ENCODE data around the gene CDH13.

CDH13 gene

DNA sequence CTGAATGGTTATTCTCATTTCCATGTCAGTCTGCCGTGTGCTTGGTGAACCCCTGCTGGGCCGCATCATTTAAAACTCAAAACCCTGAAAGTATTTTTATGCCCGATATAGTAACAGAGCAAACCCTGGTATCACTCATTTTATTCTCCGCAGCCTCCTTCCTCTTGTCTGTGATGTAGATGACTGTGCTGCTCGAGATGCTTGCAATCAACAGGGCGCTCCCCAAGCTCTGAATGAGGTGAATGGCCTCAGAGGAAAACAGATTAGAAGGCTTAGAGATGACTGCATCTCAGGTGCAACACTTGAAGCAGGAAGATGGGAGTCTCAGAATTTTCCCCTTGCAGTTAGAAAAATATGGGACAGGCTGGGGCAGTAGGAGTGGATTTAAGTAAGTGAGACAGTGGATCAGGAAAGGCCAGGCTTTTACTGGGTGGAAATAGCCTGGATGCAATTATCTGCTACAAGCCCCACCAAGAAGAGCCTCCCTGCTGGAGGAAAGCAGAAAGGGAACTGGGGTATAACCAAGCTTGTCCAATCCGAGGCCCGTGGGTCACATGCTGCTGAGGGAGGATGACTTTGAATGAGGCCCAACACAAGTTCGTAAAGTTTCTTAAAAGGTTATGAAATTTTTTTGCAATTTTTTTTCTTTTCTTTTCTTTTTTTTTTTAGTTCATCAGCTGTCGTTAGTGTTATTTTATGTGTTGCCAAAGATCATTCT lies 166.9 kb downstream of the CDH13 start:
- DNase-seq = no peak

DNA sequence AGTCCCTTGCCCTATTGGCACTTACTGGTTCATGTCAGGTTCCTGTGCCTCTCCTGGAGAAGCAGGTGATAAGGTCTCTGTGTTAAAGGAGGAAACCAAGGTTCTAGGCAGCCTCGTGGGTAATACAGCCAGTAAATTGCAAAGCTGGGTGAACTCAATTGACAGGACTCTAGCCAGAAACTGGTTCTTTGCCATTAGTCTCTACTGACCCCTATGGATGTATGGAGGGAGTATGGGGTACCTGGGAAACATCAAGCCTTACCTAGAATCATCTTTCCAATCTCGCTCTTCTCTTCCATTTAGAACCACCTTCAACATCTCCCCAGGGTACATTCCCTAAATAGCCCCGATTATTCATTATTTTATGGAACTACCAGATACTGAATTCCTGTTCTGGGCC lies 169.3 kb downstream of the CDH13 start:
- no peak for DNase-seq

DNA sequence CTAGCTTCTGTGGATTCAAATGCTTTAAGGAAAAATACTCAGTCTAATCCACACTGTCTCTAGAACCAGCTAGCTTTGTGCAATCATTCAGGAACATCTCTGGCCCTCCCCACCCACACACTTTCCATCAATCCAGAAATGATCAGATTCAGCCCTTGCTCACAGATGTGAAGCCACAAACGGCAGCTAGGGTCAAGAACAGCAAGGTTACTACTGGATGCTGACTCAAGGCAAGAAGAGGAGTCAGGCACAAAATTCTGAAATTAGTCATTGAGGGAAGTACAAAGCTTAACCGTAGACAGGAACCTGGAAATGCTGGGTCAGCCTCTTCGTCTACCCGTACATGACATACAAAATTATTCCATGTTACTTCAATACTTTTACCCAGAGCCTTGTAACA lies 174.6 kb downstream of the CDH13 start:
- no peak for DNase-seq

DNA sequence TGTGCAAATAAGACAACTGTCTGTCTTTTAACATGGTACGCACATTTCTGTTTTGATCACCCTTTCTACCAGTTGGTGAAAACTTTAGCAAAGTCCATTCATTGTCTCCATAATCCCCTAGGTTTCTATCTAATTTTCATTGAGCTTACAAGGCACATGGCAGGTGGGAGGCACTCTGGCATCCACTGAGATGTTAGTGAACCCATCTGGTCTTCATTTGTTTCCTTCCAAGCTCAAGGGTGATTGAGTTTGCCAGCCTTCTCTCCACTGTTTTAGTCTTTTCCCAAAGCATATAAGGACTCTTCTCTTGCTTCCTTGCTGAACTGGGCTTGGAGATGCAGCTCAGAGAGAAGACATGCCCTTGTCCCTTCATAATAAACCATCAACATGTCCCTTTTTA lies 179.1 kb downstream of the CDH13 start:
- no peak for DNase-seq

DNA sequence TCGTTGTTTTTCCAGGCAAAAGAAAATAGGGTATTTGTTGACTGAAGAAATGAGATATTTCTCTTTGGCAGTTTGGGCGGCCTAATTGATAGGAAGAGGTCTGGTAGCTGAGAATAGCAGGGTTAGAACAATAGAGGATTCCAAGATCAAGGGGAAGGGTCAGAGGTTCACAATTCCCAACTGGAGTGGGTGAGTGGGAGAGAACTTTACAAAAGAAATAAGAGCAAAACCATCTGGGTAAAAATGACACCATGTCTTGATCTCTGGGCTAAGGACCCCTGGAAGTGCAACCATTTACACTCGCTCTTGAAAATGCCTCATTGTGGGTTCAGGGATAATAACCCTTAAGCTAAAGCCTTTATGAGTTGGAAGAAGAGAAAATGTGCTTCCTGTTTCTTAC lies 180.5 kb downstream of the CDH13 start:
- no peak for DNase-seq

DNA sequence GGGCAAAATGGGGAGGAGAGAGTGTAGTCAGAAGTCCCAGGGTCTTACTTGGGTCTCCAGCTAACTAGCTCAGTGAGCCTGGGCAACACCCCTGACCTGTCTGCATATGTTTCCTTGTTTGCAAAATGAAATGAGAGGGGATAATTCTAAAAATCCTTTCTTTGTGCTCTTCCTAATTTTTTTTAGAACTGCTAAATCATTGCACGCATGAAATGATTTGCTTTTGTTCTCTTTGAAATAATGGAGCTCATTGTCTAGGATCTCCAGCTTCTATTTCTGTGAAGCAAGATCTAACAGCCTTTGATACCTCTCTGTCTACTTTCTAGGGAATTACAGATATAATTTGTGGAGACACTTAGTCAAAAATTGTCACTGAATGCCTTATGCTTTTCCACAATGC lies 181.3 kb downstream of the CDH13 start:
- DNase-seq = no peak

DNA sequence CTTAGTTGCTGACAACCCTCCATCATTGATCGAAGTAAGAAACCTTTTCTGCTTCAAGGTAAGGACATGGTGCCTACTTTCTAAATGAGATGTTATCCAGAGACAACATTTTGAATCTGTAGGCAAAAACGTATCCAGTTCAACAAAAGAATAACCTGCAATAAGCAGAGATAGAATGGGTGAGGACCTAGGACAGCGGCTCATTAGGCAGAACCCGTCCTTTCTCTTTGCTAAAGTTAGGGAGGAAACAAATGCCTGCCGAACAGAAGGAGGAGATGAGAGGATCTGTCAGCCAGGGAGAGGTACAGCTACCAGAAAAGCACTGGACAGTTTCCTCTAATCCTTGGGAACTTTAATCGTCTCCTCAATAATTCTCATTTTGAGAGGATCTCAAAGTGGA lies 183.3 kb downstream of the CDH13 start:
- DNase-seq = no peak

DNA sequence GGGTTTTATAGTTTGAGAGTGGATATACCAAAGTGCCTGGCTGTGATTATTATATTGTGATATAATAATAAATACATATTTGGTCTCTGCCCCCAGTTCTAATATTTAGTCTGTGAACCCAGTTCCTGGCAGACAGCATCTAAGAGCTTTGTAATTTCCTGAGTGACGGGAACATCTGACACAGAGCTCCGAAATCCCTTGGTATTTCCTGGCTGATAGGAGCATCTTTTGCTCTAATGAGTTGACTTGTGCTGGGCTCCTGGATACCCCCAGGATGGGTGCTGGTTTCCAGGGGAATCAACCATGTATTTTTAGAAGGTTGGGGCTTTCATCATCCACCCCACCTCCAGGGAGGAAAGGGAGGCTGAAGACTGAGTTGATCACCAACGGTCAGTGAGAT lies 187.3 kb downstream of the CDH13 start:
- no peak for DNase-seq

DNA sequence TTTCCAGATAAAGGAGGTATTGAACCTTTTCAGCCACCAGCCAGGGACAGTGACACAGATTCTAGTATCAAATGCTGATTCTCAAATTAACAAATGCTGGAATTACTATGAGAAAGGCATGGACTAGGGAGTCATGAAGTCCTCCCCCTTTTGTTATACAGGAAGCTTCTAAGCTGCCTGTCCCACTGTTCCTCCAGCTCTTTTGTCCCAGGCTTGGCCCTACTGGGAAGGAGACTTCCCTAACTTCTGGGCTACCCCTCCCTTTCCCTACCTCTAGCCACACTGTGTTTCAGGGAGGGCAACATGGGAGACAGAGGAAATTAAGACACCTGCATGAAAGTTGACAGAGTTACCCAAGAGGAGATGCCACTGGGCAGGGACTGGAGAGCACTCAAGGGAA lies 192.5 kb downstream of the CDH13 start:
- DNase-seq = no peak

DNA sequence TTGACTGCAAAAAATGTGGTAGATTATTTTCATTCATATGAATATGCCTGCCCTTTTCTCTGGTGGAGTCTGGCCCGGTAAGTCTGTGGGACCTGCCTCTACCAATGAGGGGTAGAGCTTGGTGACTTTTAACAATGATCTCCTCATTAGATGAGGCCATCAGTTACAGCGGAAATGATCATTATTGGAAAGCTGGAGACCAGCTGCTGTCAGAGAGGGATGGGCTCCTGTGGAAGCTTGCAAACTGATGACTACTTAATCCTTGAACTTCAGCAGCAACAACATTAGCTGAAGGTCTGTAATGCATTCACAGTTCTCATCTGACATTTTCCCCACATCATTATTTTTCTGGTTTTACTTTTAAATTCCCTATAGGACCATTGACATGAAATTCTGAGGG lies 194.1 kb downstream of the CDH13 start:
- no peak for DNase-seq

DNA sequence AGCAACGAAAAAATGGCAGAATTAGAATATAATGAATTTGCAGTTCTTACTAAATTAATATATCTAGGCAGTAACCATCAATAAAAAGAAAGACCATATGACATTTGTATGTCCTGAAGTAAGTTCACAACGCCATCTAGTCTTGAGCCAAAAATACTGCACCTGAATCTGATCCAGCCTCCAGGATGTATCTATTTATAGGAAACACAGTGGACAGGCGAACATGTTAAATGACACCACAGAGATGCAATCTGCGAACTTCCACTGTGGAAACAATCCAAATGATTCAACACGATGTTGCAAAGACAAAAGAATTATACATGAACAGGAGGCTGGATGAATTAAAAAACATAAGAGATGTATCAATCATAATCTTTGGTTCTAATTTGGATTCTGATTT lies 197.6 kb downstream of the CDH13 start:
- no peak for DNase-seq

DNA sequence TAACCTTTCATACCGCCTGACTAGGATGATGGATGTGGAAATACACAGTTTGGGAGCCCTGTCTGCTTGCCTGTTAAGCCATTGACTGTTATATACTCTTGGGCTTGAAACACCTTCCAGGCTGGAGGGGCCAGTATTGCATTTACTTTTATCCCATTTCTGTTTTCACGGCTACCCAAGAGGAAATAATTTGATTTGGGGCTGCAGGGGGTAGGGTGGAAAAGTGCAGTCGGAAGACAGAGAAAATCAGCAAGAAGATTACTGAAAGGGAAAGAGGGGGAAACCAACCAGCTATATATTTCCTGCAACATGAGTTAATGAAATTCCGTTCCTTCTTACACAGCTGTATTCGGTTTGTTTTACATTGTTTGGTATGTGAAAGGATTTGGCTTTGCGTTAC lies 202.5 kb downstream of the CDH13 start:
- no peak for DNase-seq

DNA sequence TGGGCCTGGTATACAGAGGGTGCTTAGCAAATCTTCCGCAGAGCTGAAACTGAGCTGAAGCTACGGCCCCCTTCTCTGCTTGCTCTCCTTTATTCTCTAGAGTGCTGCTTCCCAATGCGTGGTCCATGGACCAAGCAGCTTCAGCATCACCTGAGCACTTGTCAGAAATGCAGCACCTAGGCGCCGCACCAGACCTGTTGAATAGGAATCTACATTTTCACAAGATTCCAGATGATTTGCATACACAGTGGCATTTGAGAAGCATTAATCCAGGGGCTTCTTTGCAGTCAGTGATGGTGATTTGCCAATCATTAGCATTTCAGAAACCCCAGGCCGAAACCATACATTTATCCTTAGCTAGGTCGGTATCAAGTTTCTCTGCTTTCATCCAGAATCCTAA lies 204.2 kb downstream of the CDH13 start:
- peak; percentile 42 for DNase-seq

DNA sequence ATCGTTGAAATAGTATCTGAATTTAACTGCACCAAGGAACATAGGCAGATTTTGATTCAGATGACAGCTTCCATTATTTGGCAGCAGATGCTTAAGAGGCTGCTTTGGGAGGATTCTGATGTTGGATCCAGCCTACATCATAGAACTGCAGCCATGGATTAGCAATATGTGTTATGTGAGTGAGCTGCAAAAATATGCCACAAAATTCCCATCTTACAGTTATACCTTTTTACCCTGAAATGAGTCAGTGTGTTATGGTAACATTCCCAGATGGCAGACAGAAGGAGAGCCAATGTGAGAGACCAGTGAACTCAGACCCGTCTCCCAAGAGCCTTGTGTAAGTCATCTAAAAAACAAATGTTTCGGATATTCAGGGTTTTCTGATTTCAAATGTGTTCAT lies 206.1 kb downstream of the CDH13 start:
- no peak for DNase-seq

DNA sequence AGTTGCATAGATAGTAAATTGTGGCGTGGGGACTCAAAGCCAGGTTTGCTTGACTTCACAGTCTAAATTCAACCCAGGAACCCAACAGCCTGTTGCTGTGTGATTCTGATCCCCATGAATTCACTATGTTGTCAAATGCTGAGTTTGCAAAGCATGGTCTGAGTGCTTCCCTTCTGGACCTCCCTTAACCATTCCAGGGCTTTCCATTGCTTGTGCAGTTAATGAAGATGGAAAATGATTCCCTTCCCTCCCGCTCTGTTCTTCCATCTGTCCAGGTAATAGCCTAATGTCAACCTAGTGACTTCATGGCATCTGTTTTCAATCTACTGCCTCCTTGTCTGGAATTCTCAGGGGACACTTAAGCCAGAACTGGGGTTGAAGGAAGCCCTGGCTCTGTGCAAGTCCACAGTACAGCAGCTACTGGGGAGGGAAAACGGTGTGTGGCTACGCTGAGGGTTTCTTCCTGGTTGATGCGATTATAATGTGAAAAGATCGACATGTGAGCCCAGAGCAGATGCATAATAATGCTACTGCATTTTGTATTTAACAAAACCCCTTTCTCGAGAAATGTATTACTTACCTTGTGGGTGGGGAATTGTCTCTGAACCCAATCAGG lies 206.7 kb downstream of the CDH13 start:
- DNase-seq = no peak

DNA sequence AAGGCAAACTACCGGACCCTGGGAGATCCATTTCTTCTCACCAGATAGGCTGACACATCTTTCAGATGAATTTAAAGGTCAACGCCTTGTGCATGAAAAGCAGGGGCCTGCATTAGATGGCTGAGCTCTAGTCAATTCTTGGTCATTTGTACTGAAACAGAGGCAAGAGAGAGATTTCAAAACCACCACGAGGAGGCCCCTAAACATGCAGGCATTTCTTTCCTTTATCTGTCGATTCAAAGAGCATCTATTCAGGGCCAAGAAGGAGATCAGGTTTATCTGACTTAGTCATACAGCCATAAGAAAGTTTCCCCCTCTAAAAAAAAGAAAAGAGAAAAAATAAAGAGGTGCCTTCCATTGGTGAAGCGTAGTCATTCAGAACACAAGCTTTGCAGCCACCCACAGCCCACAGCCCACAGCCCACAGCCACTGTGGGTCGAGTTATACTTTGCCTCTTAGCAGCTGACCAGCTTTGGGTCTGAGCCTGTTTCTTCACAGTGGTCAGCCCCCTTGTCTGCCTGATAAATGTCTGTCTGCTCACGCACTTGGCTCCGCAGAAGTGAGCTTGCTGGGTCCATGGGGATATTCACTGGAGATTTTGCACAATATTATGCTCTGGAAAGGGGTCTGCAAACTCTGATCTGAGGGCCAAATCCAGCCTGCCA lies 207.5 kb downstream of the CDH13 start:
- DNase-seq = no peak

DNA sequence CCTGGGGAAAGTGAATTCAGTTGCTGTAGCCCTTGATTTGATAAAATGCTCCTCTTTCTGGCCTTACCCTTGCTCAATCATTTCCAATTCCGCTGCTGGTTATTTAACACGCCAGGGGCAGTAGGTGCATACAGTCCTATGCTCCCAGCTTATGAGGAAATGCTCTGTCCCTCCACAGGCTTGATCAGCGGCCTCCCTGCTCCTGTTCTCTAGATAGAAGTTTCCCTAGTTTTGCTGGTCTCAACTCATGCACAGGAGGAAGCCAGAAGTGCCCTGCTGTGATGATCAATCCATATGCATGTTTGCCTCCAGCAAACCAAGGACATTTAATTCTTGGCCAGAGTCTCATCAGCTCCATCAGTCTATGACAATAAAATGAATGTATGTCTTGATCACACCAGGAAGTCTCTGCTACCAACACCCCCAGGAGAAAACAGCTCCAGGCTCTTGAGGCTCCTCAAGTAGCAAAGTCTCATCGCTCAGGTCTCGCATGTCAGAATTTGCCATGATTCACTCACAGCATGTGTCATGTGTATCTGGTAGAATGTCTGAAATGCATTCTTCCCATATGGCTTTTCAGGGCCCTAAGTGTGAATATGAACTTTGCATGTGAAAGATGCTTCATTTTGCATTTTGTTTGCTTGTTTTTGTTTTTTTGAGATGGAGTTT lies 208.9 kb downstream of the CDH13 start:
- no peak for DNase-seq

DNA sequence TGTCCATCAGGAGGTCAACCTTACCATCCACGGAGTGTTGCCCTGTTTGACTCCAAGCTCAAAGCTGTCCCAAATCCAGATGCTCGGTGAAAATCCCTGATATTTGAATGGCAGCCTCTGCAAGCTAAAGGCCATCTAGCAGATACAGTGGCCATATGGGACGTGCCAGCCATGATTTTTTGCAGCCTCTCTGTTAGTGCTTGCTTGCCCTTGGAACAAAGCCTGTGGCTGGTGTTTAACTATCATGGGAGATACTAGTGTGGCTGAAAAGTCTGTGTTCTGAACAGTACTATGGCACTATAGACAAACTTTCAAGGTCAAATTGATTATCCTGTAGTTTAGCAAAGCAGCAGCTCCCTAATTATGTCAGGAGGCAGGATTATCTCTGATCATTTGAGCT lies 214.3 kb downstream of the CDH13 start:
- DNase-seq = no peak

DNA sequence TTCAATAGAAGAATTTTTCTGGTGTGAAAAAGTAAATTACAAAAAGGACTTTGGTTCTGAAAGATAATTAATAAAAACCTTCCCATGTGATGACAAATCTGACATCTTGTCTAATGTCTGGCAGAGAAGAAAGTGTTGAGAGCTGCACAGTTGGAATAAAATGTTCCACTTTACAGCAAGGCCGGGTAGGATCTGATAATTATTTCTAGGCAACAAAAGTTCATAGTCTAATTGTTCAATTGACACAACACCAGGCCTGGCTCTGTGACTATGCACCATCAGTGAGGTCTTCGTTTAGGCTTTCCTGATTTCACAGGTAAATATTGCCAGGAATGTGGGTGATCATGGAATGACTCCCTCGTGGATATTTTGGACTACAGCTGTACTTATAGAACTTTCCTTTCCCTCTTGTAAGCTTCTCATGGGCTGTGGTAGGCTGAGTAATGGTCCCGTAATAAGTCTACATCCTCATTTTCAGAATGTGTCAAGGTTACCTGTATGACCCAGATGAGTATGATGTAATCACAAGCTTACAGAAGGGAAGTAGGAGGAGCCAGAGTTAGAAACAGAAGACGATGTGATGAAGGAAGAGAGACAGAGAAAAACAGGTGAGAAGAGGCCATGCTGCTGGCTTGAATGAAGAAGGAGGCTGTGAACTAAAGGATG lies 217.0 kb downstream of the CDH13 start:
- no peak for DNase-seq

DNA sequence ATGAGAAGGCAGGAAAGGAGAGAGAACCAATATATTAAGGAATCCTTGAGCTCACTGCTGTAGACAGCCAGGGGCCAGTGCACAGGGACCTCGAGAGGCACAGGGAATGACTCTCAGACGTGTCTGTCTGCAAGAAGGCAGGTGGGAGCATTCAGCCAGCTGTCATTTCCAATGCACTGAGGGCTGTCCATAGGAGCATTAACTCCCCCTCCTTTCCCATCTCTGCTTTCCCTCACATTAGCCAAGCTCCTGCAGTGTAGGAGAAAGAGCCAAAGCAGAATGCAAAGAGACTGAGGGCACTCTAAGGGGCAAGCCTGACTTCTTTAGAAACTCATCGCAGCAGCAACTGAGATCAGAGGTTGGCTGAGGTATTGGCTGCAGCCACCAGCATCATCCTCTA lies 218.3 kb downstream of the CDH13 start:
- no peak for DNase-seq

DNA sequence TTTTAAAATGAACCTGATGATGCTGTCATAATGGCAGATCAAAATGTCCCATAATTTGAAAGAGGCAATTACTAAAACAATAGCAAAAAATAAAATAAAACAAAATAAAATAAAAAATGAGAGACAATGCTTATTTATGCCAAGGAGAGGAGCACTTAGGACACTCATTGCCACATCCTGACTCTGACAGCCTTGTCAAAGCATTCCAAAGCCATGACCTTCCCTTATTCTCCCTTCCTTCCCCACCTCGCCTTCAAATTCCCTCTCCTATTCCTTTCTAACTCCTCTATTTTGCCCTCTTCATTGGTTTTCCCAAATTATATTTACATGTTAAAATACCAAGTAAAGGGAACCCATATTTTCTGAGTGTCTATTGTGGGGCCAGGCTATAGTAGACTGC lies 220.0 kb downstream of the CDH13 start:
- no peak for DNase-seq

DNA sequence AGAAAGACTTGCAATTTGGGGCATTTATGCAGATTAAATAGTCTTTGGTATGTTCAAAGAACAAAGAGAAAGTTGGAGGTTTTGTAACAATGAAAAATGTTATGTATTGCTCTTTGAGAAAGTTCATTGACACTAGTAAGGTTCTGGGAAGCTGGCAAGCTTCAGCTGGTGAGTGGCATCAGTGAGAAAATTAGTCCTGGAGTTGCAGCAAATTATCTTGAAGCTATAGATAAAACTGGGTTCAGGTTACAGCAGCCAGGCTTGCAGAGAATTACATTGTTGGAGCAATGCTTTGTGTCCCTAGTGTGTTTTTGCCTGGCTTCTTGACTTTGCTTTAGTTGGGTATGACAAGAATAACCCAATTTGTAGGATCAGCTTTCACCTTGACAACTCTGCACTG lies 221.2 kb downstream of the CDH13 start:
- no peak for DNase-seq

DNA sequence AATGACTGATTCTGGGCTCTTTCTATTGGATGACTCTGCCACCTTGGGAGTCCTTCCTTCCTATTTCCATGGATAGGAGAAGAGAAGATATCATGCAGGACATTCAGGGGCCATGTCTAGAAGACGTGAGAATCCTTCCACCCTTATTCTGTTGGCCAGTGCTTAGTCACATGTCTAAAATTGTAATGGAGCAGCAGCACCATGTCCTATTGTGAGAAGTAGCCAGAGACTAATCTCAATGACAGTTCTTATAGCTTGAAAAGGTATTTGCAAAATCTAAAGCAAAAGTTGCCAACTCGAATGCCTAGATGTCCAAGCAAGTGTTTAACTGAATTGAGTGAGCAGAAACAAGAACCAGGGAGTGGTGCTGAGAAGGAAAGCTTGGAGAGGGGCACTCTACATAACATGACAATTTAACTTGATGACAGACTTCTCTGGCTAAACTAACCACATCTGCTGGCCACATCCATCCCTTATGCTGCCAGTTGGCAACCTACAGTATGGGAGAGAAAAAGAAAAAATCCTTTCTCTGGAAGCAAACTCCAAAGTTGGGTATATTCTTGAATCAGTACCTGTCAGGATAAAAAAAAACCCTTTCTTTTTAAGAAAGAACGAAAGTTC lies 225.7 kb downstream of the CDH13 start:
- no peak for DNase-seq
